IMR-90 (cell line): Measurements from ENCODE around the gene GALNT9. TPM values are rescaled to one million over a fixed set of nuclear protein-coding genes. Genes with fewer than 3 reads are reported as not detected.

ENCODE experiments used
- ATAC-seq: fragments of 200-7000 bp; cut with Tn5 transposase; 2 replicates; pipeline ENCODE4 v1.9.1; 2020; ENCODE audit warnings: low read depth, mild to moderate bottlenecking, moderate library complexity
- BruUV-seq: library from RNA; stranded (reverse); fragments of 400-500 nt; replicated peaks from 2 replicates; lab custom pipeline; 2021; lab: Mats Ljungman, UMichigan
- CTCF ChIA-PET: fragments of 300-600 bp; formaldehyde crosslinking; extraction: SDS; loops from one replicate; lab custom pipeline; 2021; ENCODE audit warnings: antibody characterized with exemption; lab: Yijun Ruan, JAX
- POLR2A ChIA-PET: fragments of 300-600 bp; sonication (Branson Sonifier 250); formaldehyde crosslinking; loops from one replicate; lab custom pipeline; 2022; ENCODE audit warnings: antibody characterized with exemption; ENCODE audit not compliant: unreplicated experiment; lab: Charles Lee
- DNase-seq: peaks from one replicate; pipeline ENCODE4 v3.0.0; 2013
- H2AFZ ChIP-seq: replicated peaks from 2 replicates; pipeline ENCODE3; 2013; ENCODE audit warnings: low read length, mild to moderate bottlenecking; ENCODE audit not compliant: poor library complexity
- H2AK5ac ChIP-seq: 2 replicates; pipeline ENCODE4 v1.6.1; 2013; ENCODE audit warnings: low read depth, low read length, inconsistent platforms
- H2AK9ac ChIP-seq: replicated peaks from 2 replicates; pipeline ENCODE3; 2013; ENCODE audit warnings: mild to moderate bottlenecking, low read depth, low read length, moderate library complexity; ENCODE audit not compliant: poor library complexity
- H2BK120ac ChIP-seq: 2 replicates; pipeline ENCODE4 v1.6.1; 2013; ENCODE audit warnings: low read depth, low read length, inconsistent platforms
- H2BK15ac ChIP-seq: 3 replicates; pipeline ENCODE4 v1.6.1; 2013; ENCODE audit warnings: low read depth, low read length, inconsistent platforms
- H2BK20ac ChIP-seq: 2 replicates; pipeline ENCODE4 v1.6.1; 2013; ENCODE audit warnings: low read depth, mild to moderate bottlenecking, inconsistent platforms, low read length, moderate library complexity
- H2BK5ac ChIP-seq: 2 replicates; pipeline ENCODE4 v1.6.1; 2013; ENCODE audit warnings: mild to moderate bottlenecking, low read depth, low read length, inconsistent platforms; ENCODE audit not compliant: poor library complexity, severe bottlenecking
- H3K14ac ChIP-seq: replicated peaks from 2 replicates; pipeline ENCODE4 v1.6.1; 2013; ENCODE audit warnings: low read depth, low read length, inconsistent platforms
- H3K18ac ChIP-seq: 2 replicates; pipeline ENCODE4 v1.6.1; 2013; ENCODE audit warnings: low read depth, low read length, control low read depth
- H3K23ac ChIP-seq: 2 replicates; pipeline ENCODE4 v1.6.1; 2013; ENCODE audit warnings: low read depth, low read length, inconsistent platforms
- H3K27ac ChIP-seq: 2 replicates; pipeline ENCODE4 v1.5.1; 2013; ENCODE audit warnings: mild to moderate bottlenecking, control low read depth, low read length; ENCODE audit not compliant: insufficient read depth
- H3K27me3 ChIP-seq: 2 replicates; pipeline ENCODE4 v1.6.1; 2013; ENCODE audit warnings: low read length; ENCODE audit not compliant: control insufficient read depth, insufficient read depth
- H3K36me3 ChIP-seq: 2 replicates; pipeline ENCODE4 v1.6.1; 2013; ENCODE audit warnings: low read length, mixed read lengths; ENCODE audit not compliant: control insufficient read depth, insufficient read depth
- H3K4ac ChIP-seq: 2 replicates; pipeline ENCODE4 v1.6.1; 2013; ENCODE audit warnings: low read depth, low read length, inconsistent platforms
- H3K4me1 ChIP-seq: 2 replicates; pipeline ENCODE4 v1.6.1; 2013; ENCODE audit warnings: low read length, mixed read lengths; ENCODE audit not compliant: control insufficient read depth, insufficient read depth
- H3K4me2 ChIP-seq: 2 replicates; pipeline ENCODE4 v1.6.1; 2013; ENCODE audit warnings: low read depth, mild to moderate bottlenecking, control low read depth, low read length, moderate library complexity
- H3K4me3 ChIP-seq: 2 replicates; pipeline ENCODE4 v1.5.1; 2013; ENCODE audit warnings: low read depth, mild to moderate bottlenecking, control low read depth, low read length, moderate library complexity; ENCODE audit not compliant: insufficient read depth
- H3K56ac ChIP-seq: 2 replicates; pipeline ENCODE4 v1.6.1; 2013; ENCODE audit warnings: low read length, inconsistent platforms; ENCODE audit not compliant: insufficient read depth; ENCODE audit errors: extremely low read depth
- H3K79me1 ChIP-seq, 2 experiments: 2 replicates each; pipeline ENCODE4 v1.6.1; 2013; ENCODE audit warnings: low read length in 2 of 2, inconsistent platforms in 1 of 2, low read depth in 1 of 2
- H3K9ac ChIP-seq: 2 replicates; pipeline ENCODE4 v1.6.1; 2013; ENCODE audit warnings: low read depth, low read length, control low read depth
- H3K9me1 ChIP-seq: 2 replicates; pipeline ENCODE4 v1.6.1; 2013; ENCODE audit warnings: low read length, inconsistent platforms; ENCODE audit not compliant: insufficient read depth
- H3K9me3 ChIP-seq: 2 replicates; pipeline ENCODE4 v1.6.1; 2013; ENCODE audit warnings: low read length; ENCODE audit not compliant: control insufficient read depth, insufficient read depth
- H4K20me1 ChIP-seq: 2 replicates; pipeline ENCODE4 v1.6.1; 2013; ENCODE audit warnings: low read length, inconsistent platforms; ENCODE audit not compliant: insufficient read depth
- H4K5ac ChIP-seq: 2 replicates; pipeline ENCODE4 v1.6.1; 2013; ENCODE audit warnings: mild to moderate bottlenecking, low read depth, low read length, control low read depth
- H4K8ac ChIP-seq, 2 experiments: 2 replicates each; pipeline ENCODE4 v1.6.1; 2013; ENCODE audit warnings: low read depth in 2 of 2, low read length in 2 of 2, control low read depth in 1 of 2, inconsistent platforms in 1 of 2
- H4K91ac ChIP-seq: 2 replicates; pipeline ENCODE4 v1.6.1; 2013; ENCODE audit warnings: low read depth, low read length, inconsistent platforms; ENCODE audit not compliant: insufficient read depth
- CHD1 ChIP-seq: IDR thresholded peaks from 2 replicates; pipeline ENCODE4 v1.6.1; 2012; ENCODE audit warnings: low read depth, low read length, improper control_type of control experiment
- CTCF ChIP-seq: conservative IDR thresholded peaks from 2 replicates; pipeline ENCODE4 v1.5.1; 2012; ENCODE audit warnings: mild to moderate bottlenecking, low read depth, low read length, improper control_type of control experiment
- ELK1 ChIP-seq: fragments of 150-350 bp; IDR thresholded peaks from 2 replicates; pipeline ENCODE4 v1.6.1; 2016; ENCODE audit warnings: low read depth, mild to moderate bottlenecking, low read length, moderate library complexity, borderline replicate concordance
- FOS ChIP-seq: fragments of 150-350 bp; IDR thresholded peaks from 2 replicates; pipeline ENCODE4 v1.6.1; 2016; ENCODE audit warnings: low read depth, low read length
- MAFK ChIP-seq: IDR thresholded peaks from 2 replicates; pipeline ENCODE4 v1.6.1; 2012; ENCODE audit warnings: low read depth, low read length, improper control_type of control experiment
- MXI1 ChIP-seq: IDR thresholded peaks from 2 replicates; pipeline ENCODE4 v1.6.1; 2012; ENCODE audit warnings: low read depth, mild to moderate bottlenecking, low read length, moderate library complexity, borderline replicate concordance
- NFE2L2 ChIP-seq: fragments of 150-350 bp; IDR thresholded peaks from 2 replicates; pipeline ENCODE4 v1.6.1; 2016; ENCODE audit warnings: low read depth, mild to moderate bottlenecking, low read length
- RAD21 ChIP-seq: IDR thresholded peaks from 2 replicates; pipeline ENCODE4 v1.6.1; 2012; ENCODE audit warnings: low read length, improper control_type of control experiment
- RCOR1 ChIP-seq: IDR thresholded peaks from 2 replicates; pipeline ENCODE4 v1.6.1; 2012; ENCODE audit warnings: mild to moderate bottlenecking, low read length, improper control_type of control experiment; ENCODE audit not compliant: insufficient replicate concordance
- RFX5 ChIP-seq: IDR thresholded peaks from 2 replicates; pipeline ENCODE4 v1.8.0; 2012; ENCODE audit warnings: low read depth, mild to moderate bottlenecking, low read length, moderate library complexity
- SMC3 ChIP-seq: fragments of 150-350 bp; IDR thresholded peaks from 2 replicates; pipeline ENCODE4 v1.6.1; 2016; ENCODE audit warnings: low read depth, mild to moderate bottlenecking, antibody characterized with exemption, low read length, moderate library complexity
- whole genome bisulfite sequencing, 2 experiments: methylation state at CpG; one replicate each; pipeline versions ENCODE4 v1.1.5 to v1.1.7; 2013; ENCODE audit warnings: missing lambda C conversion rate in 2 of 2; ENCODE audit not compliant: insufficient read length in 1 of 2; ENCODE audit errors: extremely low coverage in 2 of 2; 5-methylcytosine and 5-hydroxymethylcytosine counted together
- dilution Hi-C: fragments of 300-500 bp; cut with HindIII; formaldehyde crosslinking; loops from one replicate; pipeline ENCODE4 v1.14.3; 2018; ENCODE audit warnings: low sequenced_read_pairs; ENCODE audit not compliant: unreplicated experiment
- in situ Hi-C: fragments of 300-500 bp; cut with MboI; formaldehyde crosslinking; loops from 3 replicates; pipeline ENCODE4 v1.14.3; 2019; ENCODE audit warnings: low sequenced_read_pairs, inconsistent platforms, mixed read lengths
- intact Hi-C: fragments of 100-400 bp; cut with micrococcal nuclease; formaldehyde crosslinking; loops from 2 replicates; pipeline ENCODE4 v1.10.0; 2022
- polyA plus RNA-seq, 3 experiments: library from polyadenylated mRNA; depleted of rRNA; stranded (reverse); fragments of >200 nt; gene quantifications; 2 replicates each; pipeline ENCODE4 v1.2.3, GENCODE V29; 2012; ENCODE audit warnings: low replicate concordance in 1 of 3
- total RNA-seq: library from RNA; depleted of rRNA; stranded (reverse); fragments of >200 nt; gene quantifications from 2 replicates; pipeline ENCODE4 v1.2.3, GENCODE V29; 2012

The GALNT9 gene
- total and polyA plus RNA-seq, 2 of the 4 experiments (the other 2 are of a cell fraction), result under 0.01 to 0.12 TPM

DNA sequence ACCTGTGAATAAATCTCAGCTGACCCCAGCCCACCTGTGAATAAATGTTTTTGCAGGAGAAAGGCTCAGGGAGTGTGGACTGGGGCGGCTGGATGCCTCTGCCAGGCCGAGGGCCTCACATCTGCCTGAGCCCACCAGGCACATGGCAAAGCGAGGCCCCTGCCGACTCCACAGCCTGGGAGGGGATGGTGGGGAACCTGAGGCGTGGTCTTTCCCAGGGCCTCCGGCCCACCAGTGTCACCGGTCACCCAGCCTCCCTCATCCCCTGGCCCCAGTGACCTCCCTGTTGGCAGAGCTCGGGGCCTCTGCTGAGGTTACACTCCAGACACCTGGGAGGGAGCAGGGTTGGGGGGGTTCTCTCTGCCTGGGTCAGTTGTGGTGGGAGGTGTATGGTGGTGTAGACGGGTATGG is 177.0 kb downstream of the GALNT9 start:
- Histone ChIP-seq H2AFZ (no peak overlapping the region), H3K9me3 (no peaks in the 10 kb centered on the region), H2AK9ac (no peak overlapping the region), H2BK20ac (no peak overlapping the region), H3K4me2 (no peak overlapping the region), H3K27me3 (no peaks in the 10 kb centered on the region), H3K56ac (no peak overlapping the region), H3K18ac (no peak overlapping the region), H3K4me3 (no peak overlapping the region), H4K8ac (no peak overlapping the region), H2BK15ac (no peak overlapping the region), H2AK5ac (no peak overlapping the region), H3K36me3 (peaks cover 23% of the 10 kb centered on the region), H4K20me1 (peaks cover 18% of the 10 kb centered on the region), H3K23ac (no peak overlapping the region), H3K27ac (no peak overlapping the region), H4K91ac (no peak overlapping the region), H3K9me1 (peaks cover 10% of the 10 kb centered on the region; the same call in 1 of the 2 replicates), H3K14ac (no peak overlapping the region), H3K9ac (no peak overlapping the region), H3K79me1 (peaks cover 0 to 4% of the 10 kb centered on the region in 2 experiments; a peak in 1 of 4 replicates), H3K4me1 (no peaks in the 10 kb centered on the region), H4K5ac (no peak overlapping the region), H3K4ac (no peak overlapping the region), H2BK5ac (no peak overlapping the region), H2BK120ac (no peak overlapping the region)
- BruUV-seq, result no TSS peak
- no peak for ATAC-seq
- CTCF ChIA-PET, result no interaction called here
- DNase-seq, result no peak
- intact Hi-C loops (loop anchor here (5.0 kb wide), 1 partner anchor 465 kb away; the partner anchor contains the start of gene P2RX2), dilution Hi-C loops (no loop called here), in situ Hi-C loops (loop anchor here (5.0 kb wide), 1 partner anchor 265 kb away; no protein-coding TSS in a partner anchor)
- no CpG with 5 or more reads among the region's 9 CpGs for WGBS, 2 experiments
- POLR2A ChIA-PET, result no interaction called here
- TF ChIP-seq NFE2L2 (no peak), ELK1 (no peak), RCOR1 (no peak), CHD1 (no peak), CTCF (no peak), MAFK (no peak), RFX5 (no peak), MXI1 (no peak), RAD21 (no peak), FOS (no peak), SMC3 (no peak)
